H1 (cell line): ENCODE data around the gene RALY. TPM values are rescaled to one million over a fixed set of nuclear protein-coding genes. Genes with fewer than 3 reads are reported as not detected.

Experiments
- CTCF ChIA-PET: fragments of 300-600 bp; sonication (Branson Sonifier 250); formaldehyde crosslinking; loops from one replicate; lab custom pipeline; 2021; ENCODE audit not compliant: partially characterized antibody; lab: Charles Lee
- POLR2A ChIA-PET: fragments of 300-600 bp; sonication (Branson Sonifier 250); formaldehyde crosslinking; loops from one replicate; lab custom pipeline; 2021; ENCODE audit warnings: inconsistent platforms; ENCODE audit not compliant: partially characterized antibody; lab: Charles Lee
- DNase-seq, 2 experiments: peaks; one replicate each; pipeline versions ENCODE4 v3.0.0 to v3.0.0-alpha.2; 2010 to 2022; ENCODE audit warnings: low spot score in 2 of 2, low read depth in 1 of 2, mixed read lengths in 1 of 2
- FAIRE-seq: peaks from 2 replicates; lab custom pipeline; 2011; peaks lifted over from hg19 to GRCh38; lab: Jason Lieb, UNC
- H2AFZ ChIP-seq: 2 replicates; pipeline ENCODE4 v1.8.1; 2012; ENCODE audit warnings: low read length, inconsistent platforms
- H2AK5ac ChIP-seq: 2 replicates; pipeline ENCODE4 v1.6.1; 2013; ENCODE audit warnings: low read depth, low read length
- H2BK120ac ChIP-seq: replicated peaks from 2 replicates; pipeline ENCODE3; 2013; ENCODE audit warnings: low read depth, low read length, inconsistent platforms
- H2BK12ac ChIP-seq: 2 replicates; pipeline ENCODE4 v1.6.1; 2013; ENCODE audit warnings: low read depth, low read length
- H2BK15ac ChIP-seq: 2 replicates; pipeline ENCODE4 v1.6.1; 2013; ENCODE audit warnings: low read length
- H2BK20ac ChIP-seq: 2 replicates; pipeline ENCODE4 v1.6.1; 2013; ENCODE audit warnings: low read length
- H2BK5ac ChIP-seq: 2 replicates; pipeline ENCODE4 v1.6.1; 2013; ENCODE audit warnings: low read depth, low read length
- H3K14ac ChIP-seq: 2 replicates; pipeline ENCODE4 v1.6.1; 2013; ENCODE audit warnings: inconsistent platforms; ENCODE audit not compliant: insufficient read length
- H3K18ac ChIP-seq: 2 replicates; pipeline ENCODE4 v1.6.1; 2013; ENCODE audit warnings: low read length; ENCODE audit errors: extremely low read depth
- H3K23ac ChIP-seq: 2 replicates; pipeline ENCODE4 v1.6.1; 2013; ENCODE audit warnings: inconsistent platforms; ENCODE audit not compliant: insufficient read length
- H3K23me2 ChIP-seq: 2 replicates; pipeline ENCODE4 v1.6.1; 2013; ENCODE audit warnings: low read depth, low read length
- H3K27ac ChIP-seq: 2 replicates; pipeline ENCODE4 v1.6.1; 2011; ENCODE audit warnings: low read depth, low read length, inconsistent platforms
- H3K27me3 ChIP-seq, 4 experiments: replicated peaks in 1 of 4; 1 replicate in 1 of 4; 2 replicates in 3 of 4; pipeline versions ENCODE4 v1.6.1 to v1.8.1; 2011 to 2013; ENCODE audit warnings: low read length in 3 of 4, mild to moderate bottlenecking in 3 of 4, inconsistent platforms in 2 of 4, mixed read lengths in 2 of 4, moderate library complexity in 1 of 4; ENCODE audit not compliant: control insufficient read depth in 3 of 4, insufficient read depth in 3 of 4; ENCODE audit errors: extremely low read depth in 1 of 4
- H3K36me3 ChIP-seq, 4 experiments: 2 replicates each; pipeline versions ENCODE4 v1.6.1 to v1.8.1; 2011 to 2013; ENCODE audit warnings: mild to moderate bottlenecking in 4 of 4, low read length in 3 of 4, moderate library complexity in 2 of 4, control low read depth in 1 of 4, inconsistent platforms in 1 of 4; ENCODE audit not compliant: insufficient read depth in 4 of 4, control insufficient read depth in 2 of 4
- H3K4ac ChIP-seq: replicated peaks from 2 replicates; pipeline ENCODE3; 2013; ENCODE audit warnings: low read length, low read depth, mixed read lengths, inconsistent platforms; ENCODE audit not compliant: insufficient read length
- H3K4me1 ChIP-seq, 4 experiments: replicated peaks in 1 of 4; 1 replicate in 1 of 4; 2 replicates in 3 of 4; pipeline versions ENCODE4 v1.6.1 to v1.8.1; 2011 to 2013; ENCODE audit warnings: low read length in 3 of 4, inconsistent platforms in 2 of 4, mixed read lengths in 1 of 4; ENCODE audit not compliant: insufficient read depth in 4 of 4, control insufficient read depth in 3 of 4
- H3K4me2 ChIP-seq, 2 experiments: 2 replicates each; pipeline versions ENCODE4 v1.6.1 to v1.8.1; 2011 to 2013; ENCODE audit warnings: low read depth in 2 of 2, low read length in 2 of 2, control low read depth in 1 of 2, inconsistent platforms in 1 of 2, mild to moderate bottlenecking in 1 of 2; ENCODE audit not compliant: insufficient read depth in 1 of 2
- H3K4me3 ChIP-seq, 4 experiments: fragments of 200-600, 300-600 bp in 1 of 4; sonication (generic), shearing (Covaris generic), sonication (Bioruptor Twin) in 1 of 4; 2 replicates each; pipeline versions ENCODE4 v1.5.1 to v1.8.1; 2011 to 2016; ENCODE audit warnings: low read length in 4 of 4, low read depth in 3 of 4, control low read depth in 2 of 4, inconsistent platforms in 2 of 4, mild to moderate bottlenecking in 2 of 4, mixed read lengths in 1 of 4, moderate library complexity in 1 of 4; ENCODE audit not compliant: insufficient read depth in 2 of 4; ENCODE audit errors: extremely low read depth in 1 of 4
- H3K56ac ChIP-seq: replicated peaks from 2 replicates; pipeline ENCODE3; 2013; ENCODE audit warnings: low read depth, mild to moderate bottlenecking, mixed read lengths, low read length, inconsistent platforms; ENCODE audit not compliant: insufficient read length
- H3K79me1 ChIP-seq: 2 replicates; pipeline ENCODE4 v1.6.1; 2013; ENCODE audit warnings: low read depth, low read length, control low read depth
- H3K79me2 ChIP-seq, 2 experiments: 2 replicates each; pipeline versions ENCODE4 v1.6.1 to v1.8.1; 2012 to 2013; ENCODE audit warnings: low read length in 2 of 2, mild to moderate bottlenecking in 2 of 2, inconsistent platforms in 1 of 2; ENCODE audit not compliant: insufficient read depth in 2 of 2, control insufficient read depth in 1 of 2
- H3K9ac ChIP-seq, 4 experiments: replicated peaks in 1 of 4; 1 replicate in 1 of 4; 2 replicates in 3 of 4; pipeline versions ENCODE4 v1.6.1 to v1.8.1; 2011 to 2013; ENCODE audit warnings: low read depth in 3 of 4, low read length in 3 of 4, control low read depth in 2 of 4, mild to moderate bottlenecking in 2 of 4, moderate library complexity in 2 of 4, inconsistent platforms in 1 of 4; ENCODE audit errors: extremely low read depth in 1 of 4
- H3K9me3 ChIP-seq, 2 experiments: 2 replicates each; pipeline versions ENCODE4 v1.6.1 to v1.8.1; 2012 to 2013; ENCODE audit warnings: mild to moderate bottlenecking in 2 of 2, moderate library complexity in 2 of 2, control low read depth in 1 of 2, inconsistent platforms in 1 of 2, low read depth in 1 of 2, low read length in 1 of 2, mixed read lengths in 1 of 2; ENCODE audit not compliant: insufficient read depth in 2 of 2
- H4K20me1 ChIP-seq, 2 experiments: replicated peaks in 1 of 2; 2 replicates each; pipeline versions ENCODE3 to v1.8.1; 2011 to 2013; ENCODE audit warnings: inconsistent platforms in 2 of 2, low read length in 2 of 2, mild to moderate bottlenecking in 1 of 2; ENCODE audit not compliant: insufficient read depth in 2 of 2, control insufficient read depth in 1 of 2
- H4K5ac ChIP-seq: 2 replicates; pipeline ENCODE4 v1.6.1; 2013; ENCODE audit warnings: low read length, low read depth, mixed read lengths, inconsistent platforms; ENCODE audit not compliant: insufficient read length
- H4K8ac ChIP-seq: 2 replicates; pipeline ENCODE4 v1.8.0; 2013; ENCODE audit warnings: mild to moderate bottlenecking, moderate library complexity, low read length, inconsistent platforms; ENCODE audit not compliant: insufficient read depth; ENCODE audit errors: extremely low read depth
- H4K91ac ChIP-seq: replicated peaks from 2 replicates; pipeline ENCODE3; 2013; ENCODE audit warnings: low read length, mixed read lengths, inconsistent platforms; ENCODE audit not compliant: insufficient read length
- ATF2 ChIP-seq: IDR thresholded peaks from 2 replicates; pipeline ENCODE4 v1.6.1; 2012; ENCODE audit warnings: low read length, inconsistent platforms
- CBX8 ChIP-seq: fragments of 300-800, 300-1000 bp; sonication (generic); IDR thresholded peaks from 2 replicates; pipeline ENCODE4 v1.7.1; 2016; ENCODE audit warnings: low read depth, low read length, borderline replicate concordance
- E2F6 ChIP-seq: IDR thresholded peaks from 2 replicates; pipeline ENCODE4 v1.6.1; 2012; ENCODE audit warnings: inconsistent platforms
- HDAC2 ChIP-seq, 2 experiments: fragments of 300-600 bp in 1 of 2; sonication (generic) in 1 of 2; IDR thresholded peaks; 2 replicates each; pipeline ENCODE4 v1.6.1; 2011 to 2012; ENCODE audit warnings: low read depth in 2 of 2, low read length in 2 of 2, mild to moderate bottlenecking in 2 of 2, moderate library complexity in 2 of 2, borderline replicate concordance in 1 of 2, inconsistent platforms in 1 of 2
- JUND ChIP-seq: IDR thresholded peaks from 2 replicates; pipeline ENCODE4 v1.6.1; 2011; ENCODE audit warnings: mild to moderate bottlenecking, improper control_type of control experiment, low read length
- KDM4A ChIP-seq: IDR thresholded peaks from one replicate; pipeline ENCODE4 v1.7.1; 2012; ENCODE audit warnings: low read depth, mild to moderate bottlenecking, moderate library complexity, low read length, inconsistent platforms; ENCODE audit not compliant: severe bottlenecking
- NANOG ChIP-seq: IDR thresholded peaks from 2 replicates; pipeline ENCODE4 v1.6.1; 2011; ENCODE audit warnings: low read length, low read depth, mild to moderate bottlenecking, inconsistent platforms; ENCODE audit not compliant: insufficient read depth, poor library complexity, severe bottlenecking
- PHF8 ChIP-seq: fragments of 200-600 bp; sonication (generic); conservative IDR thresholded peaks from 2 replicates; pipeline ENCODE4 v1.7.1; 2012; ENCODE audit warnings: low read depth, mild to moderate bottlenecking, inconsistent platforms, low read length, moderate library complexity
- RNF2 ChIP-seq: fragments of 200-900, 300-1000 bp; sonication (generic); IDR thresholded peaks from 2 replicates; pipeline ENCODE4 v1.7.1; 2016; ENCODE audit warnings: borderline replicate concordance, low read depth, mild to moderate bottlenecking, antibody characterized with exemption, low read length; ENCODE audit not compliant: poor library complexity, severe bottlenecking; ENCODE audit errors: missing control alignments
- WGBS, 2 experiments: shearing (Covaris generic) in 1 of 2; methylation state at CpG; one replicate each; pipeline versions ENCODE4 v1.1.6 to v1.1.7; 2013 to 2015; ENCODE audit warnings: low lambda C conversion rate in 2 of 2, mixed read lengths in 2 of 2, inconsistent platforms in 1 of 2, low coverage in 1 of 2, missing lambda C conversion rate in 1 of 2; ENCODE audit not compliant: insufficient replicate concordance in 2 of 2, insufficient coverage in 1 of 2, insufficient read length in 1 of 2; ENCODE audit errors: extremely low coverage in 1 of 2, missing lambda C conversion rate in 1 of 2; 5-methylcytosine and 5-hydroxymethylcytosine counted together
- polyA plus RNA-seq, 7 experiments: library from polyadenylated mRNA; depleted of rRNA in 3 of 7; stranded (reverse) in 5 of 7; unstranded in 2 of 7; fragments of >200 nt in 5 of 7; fragments of 200-250 nt in 2 of 7; gene quantifications; 1 replicate in 5 of 7; 2 replicates in 1 of 7; 4 replicates in 1 of 7; pipeline versions ENCODE4 v1.2.1 to v1.2.3, GENCODE V29; 2011 to 2013; ENCODE audit warnings: missing spikeins in 2 of 7, mixed read lengths in 2 of 7
- total RNA-seq: library from RNA; stranded (reverse); fragmentation: NEBNext Ultra II Directional; extraction: Animal tissue kit (Norgen Biotek cat#: 25700); gene quantifications from 2 replicates; pipeline ENCODE4 v1.2.1, GENCODE V29; 2021

RALY gene
- total and polyA plus RNA-seq, 2 of the 8 experiments (the other 6 are each of a cell fraction or from before 2014, with no cell fraction given): 133 to 148 TPM

- POLR2A ChIA-PET: interaction anchor here (1.8 to 2.7 kb wide), 2 partner anchors 42 to 77 kb away, joined by 8 to 14 read pairs; partner anchors contain the start of genes EIF2S2 and RALY
- TF ChIP-seq KDM4A: no peak
- no peak for TF ChIP-seq RNF2
- TF ChIP-seq PHF8: no peak
- TF ChIP-seq CBX8: no peak
- no peak for TF ChIP-seq NANOG
- no peak for TF ChIP-seq ATF2
- no peak for TF ChIP-seq HDAC2 (IDR thresholded peaks at IDR 0.05; ENCODE audit: borderline replicate concordance in 1 of 2, low read depth in 2 of 2, low read length in 2 of 2)
- TF ChIP-seq E2F6: no peak
- no peak for TF ChIP-seq JUND
Observed at GRCh38 chr20:34070079-34070439, 76.3 kb downstream of the RALY start.

More at GRCh38 chr20:34070079-34070439, 76.3 kb downstream of the RALY start:
- Histone ChIP-seq H3K79me1 (no peaks in the 10 kb centered on the region; the same call in 1 of the 2 replicates), H3K27ac (no peak overlapping the region), H3K14ac (no peak overlapping the region), H4K8ac (no peak overlapping the region), H3K18ac (no peak overlapping the region), H3K9ac (no peak overlapping the region), H2BK12ac (no peak overlapping the region), H2AK5ac (no peak overlapping the region), H3K56ac (no peak overlapping the region), H4K91ac (no peak overlapping the region), H3K23me2 (no peaks in the 10 kb centered on the region; the same call in 1 of the 2 replicates), H4K5ac (no peak overlapping the region), H2BK120ac (no peak overlapping the region), H3K4me1 (peaks cover 0 to 9% (median 5%) of the 10 kb centered on the region in 4 experiments; a peak in 5 of 7 replicates), H3K79me2 (peaks cover 0 to 23% of the 10 kb centered on the region in 2 experiments; a peak in 2 of 4 replicates), H2BK15ac (no peak overlapping the region), H3K4ac (no peak overlapping the region), H3K4me2 (no peak overlapping the region), H3K23ac (no peak overlapping the region), H3K4me3 (no peak overlapping the region), H3K27me3 (no peaks in the 10 kb centered on the region), H3K36me3 (peaks cover 0 to 5% (median 0%) of the 10 kb centered on the region in 4 experiments; a peak in 2 of 8 replicates), H2BK20ac (no peak overlapping the region), H2AFZ (no peak overlapping the region), H4K20me1 (peaks cover 10 to 20% of the 10 kb centered on the region in 2 experiments), H2BK5ac (no peak overlapping the region), H3K9me3 (no peaks in the 10 kb centered on the region)
- no peak for FAIRE-seq
- CTCF ChIA-PET: interaction anchor here (0.6 to 4.6 kb wide), 37 partner anchors 8 to 471 kb away, joined by 3 to 78 read pairs (median 5); no protein-coding TSS in a partner anchor
- WGBS, 2 experiments: 93% methylated on average over 3 of the region's 3 CpGs; no CpG with 5 or more reads in 1 of the 2 experiments
- no peak for DNase-seq
